Stimulated activated CD4-positive, alpha-beta T cell treated with anti-CD3 and anti-CD28 coated beads, Interleukin-2, amount 100 ng/mL, for 24 hours (primary cell): ENCODE results near the gene HSPD1.

Experiments
- DNase-seq, 2 donors: peaks; one replicate each; pipeline ENCODE4 v3.0.0-alpha.2; 2020

Gene HSPD1

GRCh38 chr2:197499594-197500502 is at the start of gene HSPD1, which contains the start of gene HSPE1:
HSPD1 (minus strand) TSS chr2:197499840; CDS start chr2:197498848, 992 bp downstream.
HSPE1 (plus strand) TSS chr2:197500379; CDS start chr2:197500437, 58 bp downstream.
- DNase-seq = peak; percentile 98

DNA sequence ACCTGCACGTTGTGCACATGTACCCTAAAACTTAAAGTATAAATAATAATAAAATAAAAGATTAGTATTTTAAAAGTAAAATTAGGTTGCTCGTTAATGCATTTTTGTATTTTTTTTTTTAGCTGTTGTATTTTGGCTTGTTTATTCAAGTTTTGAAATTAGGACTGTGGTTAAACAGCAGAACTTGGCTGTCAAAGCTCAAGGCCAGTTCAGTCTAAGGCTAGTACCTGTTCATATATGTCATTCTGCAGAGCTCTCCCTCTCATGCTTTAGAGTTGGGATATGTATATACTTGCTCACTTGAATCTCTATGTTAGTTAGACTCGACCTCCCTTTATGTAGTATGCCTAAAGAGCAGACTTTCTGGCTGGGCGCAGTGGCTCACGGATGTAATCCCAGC is 48.9 kb upstream of the HSPD1 start:
- DNase-seq = no peak

- no peak for DNase-seq
Measured at GRCh38 chr2:197547163-197547900, 47.7 kb upstream of the HSPD1 start.

GRCh38 chr2:197543206-197543605 is 43.6 kb upstream of the HSPD1 start:
- no peak for DNase-seq

- no peak for DNase-seq
Measured at GRCh38 chr2:197539734-197540133, 40.1 kb upstream of the HSPD1 start.

GRCh38 chr2:197538412-197538811 is 38.8 kb upstream of the HSPD1 start:
- no peak for DNase-seq

- no peak for DNase-seq
Measured at GRCh38 chr2:197517150-197517549, 17.5 kb upstream of the HSPD1 start.

- DNase-seq = peak in 1 of 2 donors; percentile 37
Measured at GRCh38 chr2:197516393-197516761, 16.7 kb upstream of the HSPD1 start.

GRCh38 chr2:197515739-197516392 is 16.2 kb upstream of the HSPD1 start, which contains the start of gene MOB4:
MOB4 (plus strand) TSS chr2:197516066; CDS start chr2:197516087, 21 bp downstream.
- peak; percentile 95 for DNase-seq

DNA sequence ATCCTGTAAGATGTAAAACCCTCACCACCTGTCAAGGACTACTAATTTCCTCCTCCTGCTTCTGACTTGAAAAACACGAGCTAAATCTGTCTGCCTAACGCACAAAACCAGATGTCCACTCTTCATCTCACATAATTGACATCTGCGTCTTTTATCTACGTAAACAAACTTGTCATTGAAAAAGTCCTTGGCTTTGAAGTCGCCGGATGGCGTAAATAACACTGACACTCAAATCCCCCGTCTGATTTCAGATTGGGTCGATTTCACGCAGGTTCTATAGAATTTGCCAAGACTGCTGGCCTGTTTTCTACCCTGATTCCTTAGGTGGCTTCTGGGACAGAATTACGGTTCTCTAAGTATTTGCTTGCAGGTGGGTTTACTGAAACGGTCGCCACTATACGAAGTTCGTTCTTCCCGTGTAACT is 15.7 kb upstream of the HSPD1 start:
- no peak for DNase-seq

DNA sequence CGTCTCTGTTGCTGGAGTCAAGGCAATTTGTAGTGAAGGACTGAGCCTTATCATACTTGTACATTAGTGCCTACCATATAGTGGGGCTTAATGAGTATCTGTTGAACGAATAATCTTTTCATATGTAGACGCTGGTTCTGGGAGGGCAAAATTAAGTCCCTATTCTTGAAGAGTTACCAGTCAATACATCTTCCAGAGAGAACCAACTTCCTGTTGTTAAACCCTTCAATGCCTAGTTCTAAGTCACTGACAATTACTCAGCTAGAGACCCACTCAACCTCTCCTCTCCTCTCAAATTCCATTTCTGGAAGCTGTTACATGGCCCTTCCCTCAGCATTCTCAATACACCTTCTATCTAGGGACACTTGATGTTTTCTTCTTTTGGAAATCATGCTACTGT is 15.1 kb upstream of the HSPD1 start:
- no peak for DNase-seq

DNA sequence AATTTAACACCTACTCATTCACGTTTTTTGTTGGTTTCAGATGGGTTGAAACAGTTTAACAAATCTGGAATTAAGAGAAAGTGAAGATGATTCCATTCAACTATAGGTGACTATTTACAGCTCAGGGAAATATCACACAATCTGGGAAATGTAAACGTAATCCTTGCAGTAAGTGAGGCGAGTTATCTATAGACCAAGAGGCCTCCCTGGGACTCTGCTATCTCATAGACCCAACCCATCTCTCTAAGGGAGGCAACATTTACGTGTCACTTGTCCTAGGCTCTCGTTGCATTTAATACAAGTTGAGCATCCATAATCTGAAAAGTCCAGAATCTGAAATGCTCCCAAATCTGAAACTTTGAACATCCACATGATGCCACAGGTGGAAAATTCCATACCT is 14.3 kb upstream of the HSPD1 start:
- DNase-seq = no peak

- DNase-seq = no peak
Measured at GRCh38 chr2:197506658-197507057, 7.0 kb upstream of the HSPD1 start.

DNA sequence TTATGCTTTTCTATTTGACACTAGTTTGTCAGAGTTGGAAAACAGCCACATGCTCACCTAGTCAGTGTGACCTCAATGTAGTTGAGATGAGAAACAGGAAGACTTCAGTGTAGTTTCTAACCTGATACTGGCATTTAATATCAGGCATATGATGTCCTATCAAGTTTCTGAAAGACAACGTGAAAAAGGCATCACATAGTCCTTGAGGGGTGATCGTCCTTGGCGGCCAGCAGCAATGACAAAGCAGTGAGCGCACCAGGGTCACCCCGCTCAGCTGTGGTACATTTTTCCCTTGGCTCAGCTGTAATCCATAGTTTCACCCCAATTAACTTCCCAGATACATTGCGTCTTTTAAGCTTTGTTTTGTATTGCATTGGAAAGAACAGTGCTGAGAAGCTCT is 4.9 kb upstream of the HSPD1 start:
- no peak for DNase-seq

- no peak for DNase-seq
Measured at GRCh38 chr2:197504000-197504399, 4.4 kb upstream of the HSPD1 start.

- DNase-seq = no peak
Measured at GRCh38 chr2:197502685-197503084, 3.0 kb upstream of the HSPD1 start.

- no peak for DNase-seq
Measured at GRCh38 chr2:197502201-197502600, 2.6 kb upstream of the HSPD1 start.

- peak in 1 of 2 donors; percentile 45 for DNase-seq
Measured at GRCh38 chr2:197500503-197501131, 977 bp upstream of the HSPD1 start.

GRCh38 chr2:197498937-197499593 is 575 bp downstream of the HSPD1 start:
- peak; percentile 61 to 64 for DNase-seq

GRCh38 chr2:197498235-197498936 is 1.3 kb downstream of the HSPD1 start:
- no peak for DNase-seq

DNA sequence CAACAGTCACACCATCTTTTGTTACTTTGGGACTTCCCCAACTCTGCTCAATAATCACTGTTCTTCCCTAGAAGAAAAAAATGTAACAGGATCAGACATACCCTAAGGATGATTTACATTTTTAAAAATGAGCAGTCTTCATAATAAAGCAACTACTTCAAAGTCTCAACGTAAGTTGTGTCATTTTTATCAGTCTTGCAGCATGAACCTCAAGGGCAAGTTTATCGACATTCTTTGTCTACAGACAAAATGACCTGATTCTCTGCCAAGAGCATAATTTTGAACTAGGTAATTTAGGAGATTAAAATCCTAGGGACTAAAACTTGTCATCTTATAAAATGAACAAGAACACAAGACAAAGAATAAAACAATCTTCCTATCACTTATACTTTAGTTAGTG is 2.3 kb downstream of the HSPD1 start:
- DNase-seq = no peak

- DNase-seq = no peak
Measured at GRCh38 chr2:197496695-197497094, 2.9 kb downstream of the HSPD1 start.
